ENCODE data around the gene FILIP1L.

Gene FILIP1L

GRCh38 chr3:99945328-99945995, 168.8 kb downstream of the FILIP1L start:
- DNase-seq: no peak

GRCh38 chr3:99943931-99944761, 170.2 kb downstream of the FILIP1L start:
- DNase-seq: no peak

- no peak for DNase-seq
These were observed 173.1 kb downstream of the FILIP1L start for GRCh38 chr3:99941211-99941610.

DNA sequence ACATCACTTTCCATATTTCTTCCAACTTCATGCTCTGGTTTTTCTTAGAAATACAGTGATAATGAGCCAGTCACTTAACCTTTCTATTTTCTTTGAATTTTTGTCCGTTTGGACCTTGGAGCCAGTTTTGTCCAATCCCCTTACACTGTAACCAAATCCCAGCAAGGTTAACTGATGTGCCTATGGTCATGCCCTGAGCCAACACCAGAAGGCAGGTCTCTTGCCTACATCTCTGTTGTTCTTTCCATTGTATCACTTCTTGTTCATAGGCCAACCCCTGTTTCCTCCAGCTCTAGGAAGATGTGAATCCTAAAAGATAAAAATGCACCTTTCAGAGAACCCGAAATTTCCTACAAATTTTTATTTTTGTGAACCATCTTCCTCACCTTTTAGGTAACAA, 174.0 kb downstream of the FILIP1L start:
- no peak for DNase-seq

GRCh38 chr3:99939876-99940275, 174.4 kb downstream of the FILIP1L start:
- no peak for DNase-seq

- DNase-seq: no peak
These were observed 175.9 kb downstream of the FILIP1L start for GRCh38 chr3:99938270-99938911.

- DNase-seq: no peak
These were observed 179.1 kb downstream of the FILIP1L start for GRCh38 chr3:99934975-99935797.

GRCh38 chr3:99933971-99934750, 180.1 kb downstream of the FILIP1L start:
- no peak for DNase-seq

DNA sequence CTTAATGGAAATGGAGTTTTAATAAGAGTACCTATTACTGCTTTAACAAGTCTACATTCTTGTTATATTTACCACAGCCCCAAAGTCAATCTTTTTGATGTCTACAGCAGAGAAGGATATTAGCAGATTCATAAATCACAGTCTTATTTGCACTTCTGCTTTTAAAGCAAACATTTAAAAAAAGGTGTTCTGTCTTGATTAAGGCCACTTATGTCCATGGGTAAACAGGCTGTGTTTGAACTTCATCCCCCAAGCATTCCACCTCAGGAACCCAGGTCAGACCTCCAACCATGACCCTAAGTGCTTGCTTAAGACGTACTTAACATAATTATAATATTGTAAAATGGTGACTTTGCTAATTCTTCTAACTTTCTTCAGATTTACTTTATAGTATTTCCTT, 183.2 kb downstream of the FILIP1L start:
- DNase-seq: no peak

DNA sequence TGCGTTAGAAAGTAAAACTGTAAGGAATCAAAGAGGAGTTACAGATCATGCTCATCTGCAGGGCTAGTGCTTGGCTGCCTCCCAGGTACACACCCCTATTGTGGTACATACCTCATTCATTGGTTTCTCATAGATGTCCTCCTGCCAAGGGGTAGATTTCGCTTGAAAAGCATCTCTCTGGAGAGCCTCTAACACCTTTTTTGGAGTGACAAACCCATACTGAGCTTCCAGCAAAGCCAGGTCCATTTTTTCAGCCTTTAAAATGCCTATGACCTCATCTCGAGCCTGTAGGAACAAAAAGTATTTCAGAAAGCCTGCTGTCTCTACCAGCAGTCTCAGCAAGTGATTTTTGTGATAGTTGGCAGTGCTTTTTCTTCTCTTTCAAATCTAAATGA, 184.6 kb downstream of the FILIP1L start:
- peak; percentile 11 for DNase-seq

DNA sequence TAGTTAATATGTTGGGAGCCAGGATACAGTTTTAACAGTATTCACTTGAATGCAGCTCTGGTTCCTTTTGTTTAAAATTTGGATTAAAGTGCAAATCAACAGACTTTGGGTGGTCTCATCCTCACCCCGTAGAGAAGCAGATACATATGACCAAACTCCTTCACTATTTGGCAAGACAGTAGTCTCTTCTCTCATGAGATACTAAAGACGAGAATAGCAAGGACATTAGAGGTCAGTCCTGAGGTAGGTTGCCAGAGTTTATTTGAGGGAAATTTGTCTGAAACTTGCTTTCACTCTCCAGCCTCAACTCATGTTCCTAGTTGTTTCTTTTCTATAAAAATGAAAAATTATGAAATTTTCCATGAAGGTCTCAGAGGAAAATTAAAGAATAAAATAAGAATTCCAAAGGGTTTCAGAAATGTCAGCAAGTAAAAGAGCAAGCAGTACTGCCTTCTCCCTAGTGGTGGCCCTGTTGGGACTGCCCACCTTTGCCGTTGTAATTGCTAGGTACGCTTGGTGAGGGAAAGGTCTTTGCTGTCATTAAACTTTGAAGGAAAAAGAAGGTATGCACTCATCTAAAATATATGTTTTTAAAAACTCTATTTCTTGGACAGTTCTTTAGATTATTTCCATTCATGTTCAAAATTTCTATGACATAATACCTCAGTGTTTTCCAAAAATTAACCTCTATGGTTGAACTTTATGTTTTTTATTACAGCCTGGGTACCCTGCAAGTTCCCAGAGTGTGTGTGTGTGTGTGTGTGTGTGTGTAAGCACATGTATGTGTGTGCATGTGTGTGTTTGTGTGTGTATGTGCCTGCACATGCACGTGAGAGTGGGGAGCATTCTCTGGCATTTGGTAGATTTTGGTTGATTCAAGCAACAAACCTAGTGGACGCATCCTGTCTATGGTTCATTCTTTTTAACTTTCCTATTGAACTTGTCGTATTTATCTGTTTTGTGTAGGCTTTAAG, 185.2 kb downstream of the FILIP1L start:
- no peak for DNase-seq

DNA sequence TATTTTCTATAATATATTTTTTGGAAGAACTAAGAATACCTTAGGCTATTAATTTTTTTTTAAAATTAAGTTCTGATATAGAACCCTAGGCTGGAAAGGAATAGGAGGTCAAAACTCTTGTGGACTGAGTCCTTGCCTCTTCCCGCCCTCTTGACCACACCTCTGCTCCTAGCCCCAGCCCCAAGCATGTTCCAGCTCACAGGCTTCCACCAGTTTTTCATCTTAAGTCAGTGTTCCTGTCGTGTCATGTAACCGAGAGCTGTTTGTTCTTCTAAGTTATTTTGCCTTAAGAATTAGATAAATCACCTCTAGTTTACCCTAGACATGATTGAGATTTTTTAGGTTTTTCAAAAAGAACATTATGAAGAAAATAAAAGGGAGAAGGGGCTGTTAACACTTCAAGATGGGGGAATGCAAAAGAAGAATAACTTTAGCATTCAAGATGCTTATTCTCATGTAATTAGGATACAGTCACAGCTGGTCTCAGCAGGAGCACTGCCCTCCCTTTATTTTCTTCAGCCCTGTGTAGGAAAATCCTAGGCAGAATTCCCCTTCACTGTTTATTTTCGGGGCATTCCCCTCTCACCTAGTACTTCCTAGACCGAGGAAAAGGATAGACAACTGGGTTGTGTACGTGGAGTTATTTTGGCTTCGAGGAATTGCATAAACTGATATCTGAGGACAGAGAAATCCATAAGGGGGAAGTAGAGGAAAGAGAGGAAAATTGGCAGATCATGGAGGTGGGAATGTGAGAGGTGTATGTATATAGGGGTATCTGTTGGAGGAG, 186.4 kb downstream of the FILIP1L start:
- DNase-seq: no peak

- DNase-seq: peak; percentile 15
These were observed 188.6 kb downstream of the FILIP1L start for GRCh38 chr3:99925584-99926230.

- DNase-seq: no peak
These were observed 190.4 kb downstream of the FILIP1L start for GRCh38 chr3:99923873-99924272.

DNA sequence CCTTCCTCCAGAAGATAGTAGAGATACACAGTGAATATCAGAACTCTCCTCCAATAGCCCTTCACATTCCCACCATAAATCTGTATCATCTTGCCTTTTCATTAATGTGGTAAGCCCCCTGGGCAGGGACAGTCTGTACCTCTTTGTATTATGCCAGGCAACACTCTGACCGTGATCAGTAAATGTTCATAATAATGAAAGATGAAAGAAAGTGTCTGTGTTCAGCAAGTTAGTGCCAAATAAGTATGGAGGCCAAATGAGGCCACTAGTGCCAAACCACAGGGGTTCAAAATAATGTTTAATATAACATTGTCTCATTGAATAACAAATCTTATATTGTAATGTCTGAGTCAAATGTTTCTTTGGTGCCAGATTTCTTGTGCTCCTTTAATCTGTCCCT, 192.3 kb downstream of the FILIP1L start:
- no peak for DNase-seq

GRCh38 chr3:99921377-99921695, 193.0 kb downstream of the FILIP1L start:
- DNase-seq: no peak

DNA sequence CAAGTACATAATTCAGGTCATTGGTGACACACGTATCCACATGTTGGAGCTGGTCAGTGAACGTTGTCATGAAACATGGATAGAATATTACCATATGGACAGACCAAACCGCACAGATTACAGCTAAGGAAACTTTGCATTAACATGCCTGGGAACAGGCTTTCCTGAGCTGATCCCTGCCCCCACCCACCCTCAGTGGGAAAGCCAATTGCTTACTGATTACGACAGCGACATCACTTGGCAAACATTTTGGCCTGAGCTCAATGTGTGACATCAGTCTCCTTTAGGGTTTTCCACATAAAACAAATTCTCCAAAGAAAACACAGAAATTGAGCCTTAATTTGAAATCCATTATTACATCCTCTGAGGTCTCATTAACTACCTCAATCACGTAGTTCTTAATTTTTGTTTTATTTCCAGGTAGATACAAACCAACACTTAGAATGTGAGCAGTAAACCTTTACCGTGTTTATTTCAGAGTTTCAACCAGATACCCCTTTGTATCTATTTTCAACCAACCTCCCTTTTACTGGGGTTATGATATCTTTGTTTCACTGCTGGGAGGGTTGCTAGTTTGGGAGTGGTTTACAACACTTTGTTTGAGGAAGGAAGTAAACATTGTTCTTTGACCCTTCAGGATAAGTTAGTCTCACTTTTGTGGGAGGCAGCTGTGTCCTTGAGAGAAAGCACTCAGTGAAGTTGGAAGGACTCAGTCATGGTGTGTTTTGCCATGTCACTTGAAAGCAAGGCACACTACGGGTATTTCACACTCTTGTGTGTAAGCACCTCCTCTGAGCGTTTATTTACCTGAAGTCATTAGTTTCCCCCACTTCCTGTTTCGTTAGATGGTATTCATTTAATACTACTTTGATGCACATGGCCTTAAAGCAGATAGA, 193.6 kb downstream of the FILIP1L start:
- DNase-seq: no peak

GRCh38 chr3:99919694-99920093, 194.6 kb downstream of the FILIP1L start:
- DNase-seq: no peak

GRCh38 chr3:99918715-99919114, 195.6 kb downstream of the FILIP1L start:
- DNase-seq: no peak
